ENCODE measurements around the gene INKA1.
"Not testable (repeated sequence)": the region's sequence is repeated elsewhere in the genome, so short reads cannot be mapped to it uniquely, and the experiment has no call there.

The INKA1 gene

GRCh38 chr3:49772703-49773102 lies 30.4 kb upstream of the INKA1 start:
- no peaks in the 10 kb centered on the region for H3K9me3 ChIP-seq (ENCODE audit: control insufficient read depth in 5 of 5, low read length in 5 of 5)
- H3K4me3 ChIP-seq (ENCODE audit: low read depth in 1 of 5, low read length in 5 of 5) = no peak overlapping the region
- no peak overlapping the region for H3K27ac ChIP-seq (ENCODE audit: low read depth, low read length)
- H3K36me3 ChIP-seq (ENCODE audit: control insufficient read depth in 5 of 5, insufficient read depth in 5 of 5, low read length in 5 of 5) = peaks cover 4 to 21% (median 13%) of the 10 kb centered on the region in 5 donors
- H3K9ac ChIP-seq (ENCODE audit: low read length in 5 of 5) = no peak overlapping the region
- H3K4me1 ChIP-seq (ENCODE audit: control insufficient read depth in 5 of 5, insufficient read depth in 5 of 5, low read length in 5 of 5) = peaks cover 0 to 5% (median 0%) of the 10 kb centered on the region in 5 donors
- no peaks in the 10 kb centered on the region for H3K27me3 ChIP-seq (ENCODE audit: control insufficient read depth in 5 of 5, insufficient read depth in 4 of 5, low read length in 5 of 5)

- H3K9me3 ChIP-seq (ENCODE audit: control insufficient read depth in 5 of 5, low read length in 5 of 5) = no peaks in the 10 kb centered on the region
- H3K9ac ChIP-seq (ENCODE audit: low read length in 5 of 5) = no peak overlapping the region
- H3K27ac ChIP-seq (ENCODE audit: low read depth, low read length) = no peak overlapping the region
- H3K4me3 ChIP-seq (ENCODE audit: low read depth in 1 of 5, low read length in 5 of 5) = no peak overlapping the region
- H3K4me1 ChIP-seq (ENCODE audit: control insufficient read depth in 5 of 5, insufficient read depth in 5 of 5, low read length in 5 of 5) = peaks cover 0 to 8% (median 5%) of the 10 kb centered on the region in 5 donors
- H3K36me3 ChIP-seq (ENCODE audit: control insufficient read depth in 5 of 5, insufficient read depth in 5 of 5, low read length in 5 of 5) = peaks cover 2 to 18% (median 9%) of the 10 kb centered on the region in 5 donors
- no peaks in the 10 kb centered on the region for H3K27me3 ChIP-seq (ENCODE audit: control insufficient read depth in 5 of 5, insufficient read depth in 4 of 5, low read length in 5 of 5)
Measured at GRCh38 chr3:49775538-49775937, 27.5 kb upstream of the INKA1 start.

GRCh38 chr3:49776101-49776500 lies 27.0 kb upstream of the INKA1 start:
- not testable (repeated sequence) for H3K27ac ChIP-seq (ENCODE audit: low read depth, low read length)

GRCh38 chr3:49779358-49780079 lies 23.5 kb upstream of the INKA1 start:
- H3K9ac ChIP-seq (ENCODE audit: low read length in 5 of 5) = no peak overlapping the region
- H3K27me3 ChIP-seq (ENCODE audit: control insufficient read depth in 5 of 5, insufficient read depth in 4 of 5, low read length in 5 of 5) = no peaks in the 10 kb centered on the region
- no peak overlapping the region for H3K4me3 ChIP-seq (ENCODE audit: low read depth in 1 of 5, low read length in 5 of 5)
- no peak overlapping the region for H3K27ac ChIP-seq (ENCODE audit: low read depth, low read length)
- peaks cover 0 to 23% (median 17%) of the 10 kb centered on the region in 5 donors for H3K4me1 ChIP-seq (ENCODE audit: control insufficient read depth in 5 of 5, insufficient read depth in 5 of 5, low read length in 5 of 5)
- H3K36me3 ChIP-seq (ENCODE audit: control insufficient read depth in 5 of 5, insufficient read depth in 5 of 5, low read length in 5 of 5) = peaks cover 6 to 26% (median 16%) of the 10 kb centered on the region in 5 donors
- H3K9me3 ChIP-seq (ENCODE audit: control insufficient read depth in 5 of 5, low read length in 5 of 5) = no peaks in the 10 kb centered on the region

More at GRCh38 chr3:49776101-49776500, 27.0 kb upstream of the INKA1 start:
- not testable (repeated sequence) for H3K4me3 ChIP-seq (ENCODE audit: low read depth in 1 of 5, low read length in 5 of 5); H3K27me3 ChIP-seq (ENCODE audit: control insufficient read depth in 5 of 5, insufficient read depth in 4 of 5, low read length in 5 of 5); H3K9ac ChIP-seq (ENCODE audit: low read length in 5 of 5); H3K9me3 ChIP-seq (ENCODE audit: control insufficient read depth in 5 of 5, low read length in 5 of 5)
- Histone ChIP-seq H3K4me1 (ENCODE audit: control insufficient read depth in 5 of 5, insufficient read depth in 5 of 5, low read length in 5 of 5) (peaks cover 0 to 10% (median 10%) of the 10 kb centered on the region in 5 donors), H3K36me3 (ENCODE audit: control insufficient read depth in 5 of 5, insufficient read depth in 5 of 5, low read length in 5 of 5) (peaks cover 2 to 19% (median 10%) of the 10 kb centered on the region in 5 donors)

- H3K27ac ChIP-seq (ENCODE audit: low read depth, low read length) = no peak overlapping the region
- no peaks in the 10 kb centered on the region for H3K9me3 ChIP-seq (ENCODE audit: control insufficient read depth in 5 of 5, low read length in 5 of 5)
- peaks cover 0 to 31% (median 21%) of the 10 kb centered on the region in 5 donors for H3K4me1 ChIP-seq (ENCODE audit: control insufficient read depth in 5 of 5, insufficient read depth in 5 of 5, low read length in 5 of 5)
- H3K36me3 ChIP-seq (ENCODE audit: control insufficient read depth in 5 of 5, insufficient read depth in 5 of 5, low read length in 5 of 5) = peaks cover 6 to 22% (median 14%) of the 10 kb centered on the region in 5 donors
- H3K9ac ChIP-seq (ENCODE audit: low read length in 5 of 5) = peak overlapping the region in 3 of 5 donors; percentile 2 to 59 (median 35)
- no peaks in the 10 kb centered on the region for H3K27me3 ChIP-seq (ENCODE audit: control insufficient read depth in 5 of 5, insufficient read depth in 4 of 5, low read length in 5 of 5)
- no peak overlapping the region for H3K4me3 ChIP-seq (ENCODE audit: low read depth in 1 of 5, low read length in 5 of 5)
Measured at GRCh38 chr3:49780080-49780974, 22.7 kb upstream of the INKA1 start.

- Histone ChIP-seq H3K4me1 (ENCODE audit: control insufficient read depth in 5 of 5, insufficient read depth in 5 of 5, low read length in 5 of 5) (peaks cover 0 to 37% (median 26%) of the 10 kb centered on the region in 5 donors), H3K9ac (ENCODE audit: low read length in 5 of 5) (peak overlapping the region in 2 of 5 donors; percentile 35 to 59), H3K36me3 (ENCODE audit: control insufficient read depth in 5 of 5, insufficient read depth in 5 of 5, low read length in 5 of 5) (peaks cover 6 to 20% (median 12%) of the 10 kb centered on the region in 5 donors)
- H3K27ac ChIP-seq (ENCODE audit: low read depth, low read length); H3K4me3 ChIP-seq (ENCODE audit: low read depth in 1 of 5, low read length in 5 of 5); H3K9me3 ChIP-seq (ENCODE audit: control insufficient read depth in 5 of 5, low read length in 5 of 5); H3K27me3 ChIP-seq (ENCODE audit: control insufficient read depth in 5 of 5, insufficient read depth in 4 of 5, low read length in 5 of 5): not testable (repeated sequence)
Measured at GRCh38 chr3:49780975-49781365, 22.1 kb upstream of the INKA1 start.

GRCh38 chr3:49781415-49782199 lies 21.5 kb upstream of the INKA1 start:
- Histone ChIP-seq H3K27ac (ENCODE audit: low read depth, low read length) (no peak overlapping the region), H3K4me1 (ENCODE audit: control insufficient read depth in 5 of 5, insufficient read depth in 5 of 5, low read length in 5 of 5) (peaks cover 0 to 39% (median 26%) of the 10 kb centered on the region in 5 donors), H3K4me3 (ENCODE audit: low read depth in 1 of 5, low read length in 5 of 5) (no peak overlapping the region), H3K27me3 (ENCODE audit: control insufficient read depth in 5 of 5, insufficient read depth in 4 of 5, low read length in 5 of 5) (no peaks in the 10 kb centered on the region), H3K9me3 (ENCODE audit: control insufficient read depth in 5 of 5, low read length in 5 of 5) (no peaks in the 10 kb centered on the region), H3K36me3 (ENCODE audit: control insufficient read depth in 5 of 5, insufficient read depth in 5 of 5, low read length in 5 of 5) (peaks cover 6 to 20% (median 12%) of the 10 kb centered on the region in 5 donors), H3K9ac (ENCODE audit: low read length in 5 of 5) (no peak overlapping the region)

GRCh38 chr3:49782277-49782676 lies 20.8 kb upstream of the INKA1 start:
- H3K27ac ChIP-seq (ENCODE audit: low read depth, low read length); H3K27me3 ChIP-seq (ENCODE audit: control insufficient read depth in 5 of 5, insufficient read depth in 4 of 5, low read length in 5 of 5); H3K9ac ChIP-seq (ENCODE audit: low read length in 5 of 5); H3K9me3 ChIP-seq (ENCODE audit: control insufficient read depth in 5 of 5, low read length in 5 of 5); H3K4me3 ChIP-seq (ENCODE audit: low read depth in 1 of 5, low read length in 5 of 5): not testable (repeated sequence)
- H3K4me1 ChIP-seq (ENCODE audit: control insufficient read depth in 5 of 5, insufficient read depth in 5 of 5, low read length in 5 of 5) = peaks cover 0 to 46% (median 33%) of the 10 kb centered on the region in 5 donors
- peaks cover 6 to 14% (median 9%) of the 10 kb centered on the region in 5 donors for H3K36me3 ChIP-seq (ENCODE audit: control insufficient read depth in 5 of 5, insufficient read depth in 5 of 5, low read length in 5 of 5)

GRCh38 chr3:49785565-49786356 lies 17.3 kb upstream of the INKA1 start:
- Histone ChIP-seq H3K4me1 (ENCODE audit: control insufficient read depth in 5 of 5, insufficient read depth in 5 of 5, low read length in 5 of 5) (peaks cover 0 to 40% (median 28%) of the 10 kb centered on the region in 5 donors), H3K9me3 (ENCODE audit: control insufficient read depth in 5 of 5, low read length in 5 of 5) (no peaks in the 10 kb centered on the region), H3K9ac (ENCODE audit: low read length in 5 of 5) (peak overlapping the region; percentile 83 to 95 (median 89)), H3K36me3 (ENCODE audit: control insufficient read depth in 5 of 5, insufficient read depth in 5 of 5, low read length in 5 of 5) (peaks cover 3 to 7% (median 6%) of the 10 kb centered on the region in 5 donors), H3K4me3 (ENCODE audit: low read depth in 1 of 5, low read length in 5 of 5) (peak overlapping the region; percentile 86 to 97 (median 92)), H3K27me3 (ENCODE audit: control insufficient read depth in 5 of 5, insufficient read depth in 4 of 5, low read length in 5 of 5) (no peaks in the 10 kb centered on the region), H3K27ac (ENCODE audit: low read depth, low read length) (peak overlapping the region; percentile 94)

Data from subcutaneous abdominal adipose tissue (tissue), 5 donors.